T-cell (primary cell): ENCODE measurements around the gene ATP7B. TPM values are rescaled to one million over a fixed set of nuclear protein-coding genes. Genes with fewer than 3 reads are reported as not detected.

Source experiments
- ATAC-seq, 4 experiments: fragments of 200-7000 bp in 3 of 4; fragments of 150-1000 bp in 1 of 4; cut with Tn5 transposase; replicated peaks in 1 of 4; 1 replicate in 3 of 4; 2 replicates in 1 of 4; pipeline ENCODE4 v1.10.0; 2021; ENCODE audit warnings: moderate library complexity in 3 of 4, mild to moderate bottlenecking in 2 of 4, moderate number of reproducible peaks in 1 of 4
- CTCF ChIA-PET, 2 donors: fragments of 300-600 bp; sonication (Branson Sonifier 250); formaldehyde crosslinking; loops; one replicate each; lab custom pipeline; 2022; ENCODE audit warnings: antibody characterized with exemption in 2 of 2; lab: Charles Lee
- POLR2A ChIA-PET, 2 donors: fragments of 300-600 bp; sonication (Branson Sonifier 250); formaldehyde crosslinking; loops; one replicate each; lab custom pipeline; 2022; ENCODE audit warnings: antibody characterized with exemption in 2 of 2; lab: Charles Lee
- DNase-seq, 35 experiments: peaks; one replicate each; pipeline versions ENCODE4 v3.0.0 to v3.0.0-alpha.2; 2013 to 2023
- H3K27ac ChIP-seq: one replicate; pipeline ENCODE4 v1.5.1; 2013; ENCODE audit warnings: low read length
- H3K27me3 ChIP-seq, 2 experiments: replicated peaks in 1 of 2; 1 replicate in 1 of 2; 2 replicates in 1 of 2; pipeline versions ENCODE4 v1.6.1 to v1.7.0; 2013; ENCODE audit warnings: low read length in 1 of 2, mixed read lengths in 1 of 2; ENCODE audit not compliant: control insufficient read depth in 2 of 2, insufficient read depth in 2 of 2; ENCODE audit errors: extremely low read depth in 1 of 2
- H3K36me3 ChIP-seq, 2 donors: 1 replicate in 1 of 2; 2 replicates in 1 of 2; pipeline versions ENCODE4 v1.6.1 to v1.7.0; 2013; ENCODE audit warnings: low read length in 1 of 2; ENCODE audit not compliant: control insufficient read depth in 2 of 2, insufficient read depth in 1 of 2; ENCODE audit errors: extremely low read depth in 1 of 2
- H3K4me1 ChIP-seq, 2 experiments: 1 replicate in 1 of 2; 2 replicates in 1 of 2; pipeline versions ENCODE4 v1.6.1 to v1.7.0; 2013; ENCODE audit warnings: low read length in 2 of 2, mixed read lengths in 1 of 2; ENCODE audit not compliant: insufficient read depth in 2 of 2, control insufficient read depth in 1 of 2; ENCODE audit errors: extremely low read depth in 1 of 2
- H3K4me3 ChIP-seq, 2 donors: 1 replicate in 1 of 2; 2 replicates in 1 of 2; pipeline versions ENCODE4 v1.5.1 to v1.7.0; 2013; ENCODE audit warnings: mild to moderate bottlenecking in 2 of 2, low read length in 1 of 2, moderate library complexity in 1 of 2; ENCODE audit not compliant: control insufficient read depth in 1 of 2; ENCODE audit errors: extremely low read depth in 1 of 2
- H3K9me3 ChIP-seq: 2 replicates; pipeline ENCODE4 v1.7.0; 2013
- H3K27ac Mint-ChIP-seq, 2 donors: one replicate each; pipeline ENCODE4 v1.8.0; 2020 to 2021; ENCODE audit warnings: mild to moderate bottlenecking in 2 of 2, mixed read lengths in 2 of 2
- H3K27me3 Mint-ChIP-seq, 2 donors: one replicate each; pipeline ENCODE4 v1.8.0; 2021 to 2022; ENCODE audit warnings: mixed read lengths in 2 of 2
- H3K36me3 Mint-ChIP-seq: one replicate; pipeline ENCODE4 v1.8.0; 2021; ENCODE audit warnings: mixed read lengths
- H3K4me1 Mint-ChIP-seq, 3 donors: one replicate each; pipeline ENCODE4 v1.8.0; 2020 to 2022; ENCODE audit warnings: mixed read lengths in 3 of 3, mild to moderate bottlenecking in 1 of 3
- H3K4me3 Mint-ChIP-seq, 3 donors: one replicate each; pipeline ENCODE4 v1.8.0; 2020 to 2022; ENCODE audit warnings: mild to moderate bottlenecking in 3 of 3, mixed read lengths in 3 of 3, moderate library complexity in 3 of 3
- H3K9me3 Mint-ChIP-seq, 3 donors: one replicate each; pipeline ENCODE4 v1.8.0; 2020 to 2022; ENCODE audit warnings: mixed read lengths in 3 of 3
- WGBS: methylation state at CpG from one replicate; pipeline ENCODE4 v1.1.5; 2013; ENCODE audit warnings: missing lambda C conversion rate; ENCODE audit not compliant: insufficient coverage; 5-methylcytosine and 5-hydroxymethylcytosine counted together
- total RNA-seq, 35 experiments: library from RNA in 6 of 35; stranded (reverse) in 6 of 35; fragments of 120-200 nt in 1 of 35; gene quantifications; one replicate each; pipeline versions ENCODE4 v1.2.1 to v1.2.4 and lab custom pipeline; 2013 to 2026

Gene ATP7B
- total RNA-seq, 5 donors from 2014 or later (not counting 1 experiment from before 2014, with no cell fraction given), result 0.99 to 2.6 (median 1.3) TPM

DNA sequence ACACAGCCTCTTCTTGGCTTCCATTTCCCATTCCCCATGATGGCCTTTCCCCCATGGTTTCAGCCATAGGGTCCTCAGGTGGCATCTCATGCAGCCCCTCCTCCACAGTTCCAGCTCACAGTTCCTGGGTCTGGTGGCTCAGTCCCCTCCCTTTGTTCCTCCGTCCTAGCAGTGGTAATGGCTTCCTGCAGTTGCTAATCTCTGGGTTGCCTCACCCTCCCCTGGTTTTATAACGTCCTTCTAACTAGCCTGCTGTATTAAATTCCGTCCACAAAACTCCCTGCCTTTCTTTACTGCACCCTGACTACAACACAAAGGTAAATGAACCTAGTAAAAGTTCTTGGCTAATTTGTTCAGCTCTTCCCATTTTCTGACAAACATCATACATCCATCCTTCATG, 118.6 kb downstream of the ATP7B start:
- Histone ChIP-seq H3K4me1 (no peaks in the 10 kb centered on the region), H3K27me3 (peaks cover 0 to 16% of the 10 kb centered on the region in 2 experiments), H3K9me3 (no peaks in the 10 kb centered on the region), H3K27ac (no peak overlapping the region), H3K36me3 (no peaks in the 10 kb centered on the region), H3K4me3 (no peak overlapping the region)
- H3K36me3 Mint-ChIP-seq, result no peaks in the 10 kb centered on the region
- no peak overlapping the region for H3K27ac Mint-ChIP-seq
- H3K27me3 Mint-ChIP-seq, result peaks cover 5 to 16% of the 10 kb centered on the region in 2 donors
- no peaks in the 10 kb centered on the region for H3K9me3 Mint-ChIP-seq
- peaks cover 0 to 4% (median 4%) of the 10 kb centered on the region in 3 donors for H3K4me1 Mint-ChIP-seq
- ATAC-seq, result no peak
- CTCF ChIA-PET, result no interaction called here
- H3K4me3 Mint-ChIP-seq, result no peak overlapping the region
- POLR2A ChIA-PET, result no interaction called here
- WGBS, result 65% methylated on average over 3 of the region's 3 CpGs
- DNase-seq, result no peak

DNA sequence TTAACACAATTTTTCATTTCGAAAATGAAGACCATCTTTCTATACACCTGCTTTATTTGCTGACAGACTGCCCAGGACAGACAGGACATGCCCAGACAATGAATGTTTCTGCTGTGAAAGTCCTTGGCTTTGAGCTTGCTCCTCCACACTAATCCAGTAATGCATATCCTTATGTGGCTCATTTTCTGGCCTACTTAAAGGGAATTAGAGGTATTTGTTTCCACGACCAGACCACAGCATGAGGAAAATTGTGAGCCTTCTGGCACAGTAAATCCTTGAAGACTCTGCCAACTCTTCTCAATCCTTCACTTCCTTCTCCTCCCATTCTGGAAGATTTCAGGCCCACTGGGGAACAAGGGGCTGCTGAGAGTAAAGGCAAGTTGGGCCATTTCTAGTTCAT, 123.8 kb downstream of the ATP7B start:
- Mint-ChIP-seq H3K4me1 (no peaks in the 10 kb centered on the region), H3K36me3 (no peaks in the 10 kb centered on the region), H3K9me3 (peaks cover 0 to 7% (median 6%) of the 10 kb centered on the region in 3 donors), H3K4me3 (no peak overlapping the region), H3K27ac (no peak overlapping the region), H3K27me3 (peaks cover 0 to 3% of the 10 kb centered on the region in 2 donors)
- peaks cover 0 to 4% of the 10 kb centered on the region in 2 donors for H3K36me3 ChIP-seq
- no peaks in the 10 kb centered on the region for H3K4me1 ChIP-seq
- no peak for DNase-seq
- H3K27me3 ChIP-seq, result peaks cover 0 to 5% of the 10 kb centered on the region in 2 experiments
- no peak overlapping the region for H3K27ac ChIP-seq
- H3K9me3 ChIP-seq, result no peaks in the 10 kb centered on the region
- WGBS, result no CpG with 5 or more reads among the region's 2 CpGs
- POLR2A ChIA-PET, result no interaction called here
- no peak for ATAC-seq
- CTCF ChIA-PET, result no interaction called here
- no peak overlapping the region for H3K4me3 ChIP-seq

DNA sequence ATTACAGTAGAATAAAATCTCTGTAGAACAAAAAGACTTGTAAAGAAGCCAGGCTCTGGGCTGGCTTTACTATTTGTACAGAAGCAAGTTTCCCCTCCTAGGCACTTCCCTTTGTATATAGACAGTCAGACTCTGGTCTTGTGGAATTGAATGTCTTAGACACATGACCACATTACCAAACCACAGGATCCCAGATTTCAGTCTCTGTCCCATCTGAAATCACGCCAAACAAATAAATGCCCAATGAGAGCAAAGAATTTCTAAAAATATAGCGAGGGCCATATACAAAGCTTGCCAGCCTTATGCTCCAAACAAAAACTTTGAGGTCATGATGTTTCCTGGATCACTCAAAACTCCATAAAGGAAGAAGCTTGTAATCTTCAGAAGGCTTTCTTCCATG, 125.6 kb downstream of the ATP7B start:
- H3K27ac ChIP-seq, result no peak overlapping the region
- peaks cover 0 to 3% of the 10 kb centered on the region in 2 donors for H3K27me3 Mint-ChIP-seq
- no peaks in the 10 kb centered on the region for H3K36me3 Mint-ChIP-seq
- CTCF ChIA-PET, result no interaction called here
- peaks cover 2% of the 10 kb centered on the region for H3K9me3 ChIP-seq
- POLR2A ChIA-PET, result interaction anchor here in 1 of 2 donors (0.5 kb wide), 1 partner anchor 9 kb away, joined by 3 read pairs; no protein-coding TSS in a partner anchor
- peaks cover 0 to 18% (median 6%) of the 10 kb centered on the region in 3 donors for H3K9me3 Mint-ChIP-seq
- H3K4me1 Mint-ChIP-seq, result no peaks in the 10 kb centered on the region
- peaks cover 0 to 5% of the 10 kb centered on the region in 2 experiments for H3K27me3 ChIP-seq
- peaks cover 0 to 4% of the 10 kb centered on the region in 2 donors for H3K36me3 ChIP-seq
- ATAC-seq (no peak), DNase-seq (no peak)
- H3K4me3 ChIP-seq, result no peak overlapping the region
- H3K27ac Mint-ChIP-seq, result no peak overlapping the region
- WGBS, result 86% methylated on average over 1 of the region's 2 CpGs
- H3K4me3 Mint-ChIP-seq, result no peak overlapping the region
- H3K4me1 ChIP-seq, result no peaks in the 10 kb centered on the region

DNA sequence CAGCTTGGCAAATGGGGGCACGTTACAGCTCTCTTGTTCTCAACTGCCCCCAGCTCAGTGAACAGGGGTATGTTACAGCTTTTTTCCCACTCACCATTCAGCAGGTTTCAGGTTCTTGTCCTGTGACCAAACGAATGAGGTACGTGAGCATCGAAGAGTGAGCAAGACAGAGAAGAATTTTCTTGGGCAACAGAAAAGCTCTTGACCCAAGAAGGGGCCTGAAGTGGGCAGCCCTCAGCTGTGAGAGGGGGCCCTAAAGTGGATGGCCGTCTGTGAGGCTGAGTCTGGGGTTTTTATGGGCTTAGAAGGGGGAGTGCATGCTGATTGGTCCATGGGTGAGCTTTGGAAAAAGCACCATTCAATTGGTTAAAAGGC, 128.0 kb downstream of the ATP7B start:
- no peak overlapping the region for H3K4me3 ChIP-seq
- ChIA-PET CTCF (no interaction called here), POLR2A (no interaction called here)
- Mint-ChIP-seq H3K27me3 (no peaks in the 10 kb centered on the region), H3K27ac (no peak overlapping the region), H3K4me1 (no peaks in the 10 kb centered on the region), H3K4me3 (no peak overlapping the region), H3K9me3 (peaks cover 0 to 18% (median 6%) of the 10 kb centered on the region in 3 donors), H3K36me3 (no peaks in the 10 kb centered on the region)
- H3K36me3 ChIP-seq, result peaks cover 0 to 4% of the 10 kb centered on the region in 2 donors
- H3K9me3 ChIP-seq, result peaks cover 2% of the 10 kb centered on the region
- no peaks in the 10 kb centered on the region for H3K27me3 ChIP-seq
- no peak overlapping the region for H3K27ac ChIP-seq
- ATAC-seq, result no peak
- no peaks in the 10 kb centered on the region for H3K4me1 ChIP-seq
- no peak for DNase-seq
- whole genome bisulfite sequencing, result 75% methylated on average over 4 of the region's 5 CpGs

Other genes starting within 250 kb of the ATP7B start
- 10 to 100 TPM; 18.1 to 27.8 (median 21.7) TPM for gene DHRS12, start 207.3 kb downstream of the ATP7B start, total RNA-seq
- gene TMEM272, start 166.3 kb downstream of the ATP7B start, total RNA-seq, result 1 to 10 TPM; 5.2 to 9.0 (median 8.8) TPM
- not detected for gene CCDC70, start 149.5 kb downstream of the ATP7B start, total RNA-seq
- 10 to 100 TPM; 19.2 to 36.5 (median 32.4) TPM for gene ALG11, start 948 bp upstream of the ATP7B start, total RNA-seq
- 10 to 100 TPM in 3 of 5 donors, 1 to 10 TPM in 2; 4.3 to 13.0 (median 11.0) TPM for gene UTP14C, start 13.2 kb upstream of the ATP7B start, total RNA-seq
- under 1 TPM in 1 of 5 donors, not detected in 4; 0.09 TPM for gene NEK5, start 117.6 kb upstream of the ATP7B start, total RNA-seq
- 1 to 10 TPM; 2.8 to 7.9 (median 4.3) TPM for gene NEK3, start 148.1 kb upstream of the ATP7B start, total RNA-seq